Ecto neural progenitor cell (in vitro differentiated cells): Measurements from ENCODE around the gene NAA16.
"Not testable (repeated sequence)": the region's sequence is repeated elsewhere in the genome, so short reads cannot be mapped to it uniquely, and the experiment has no call there.

Experiments
- DNase-seq: peaks from one replicate; pipeline ENCODE4 v3.0.0-alpha.2; 2018; ENCODE audit warnings: low spot score

The NAA16 gene

GRCh38 chr13:41310963-41311405 lies at the start of gene NAA16:
Gene NAA16 (plus strand): TSS chr13:41311267. CDS start chr13:41311529, 262 bp downstream.
- DNase-seq: peak; percentile 97

- DNase-seq: peak; percentile 80
These were observed 47.7 kb upstream of the NAA16 start, which contains the start of gene MTRF1 for GRCh38 chr13:41263261-41263971. Gene MTRF1 (minus strand): TSS chr13:41263576. CDS start chr13:41260907, 2,669 bp downstream.

- no peak for DNase-seq
These were observed 44.0 kb upstream of the NAA16 start for GRCh38 chr13:41267106-41267505.

- DNase-seq: no peak
These were observed 42.3 kb upstream of the NAA16 start for GRCh38 chr13:41268764-41269163.

GRCh38 chr13:41271456-41272285 lies 39.4 kb upstream of the NAA16 start:
- no peak for DNase-seq

- DNase-seq: no peak
These were observed 37.1 kb upstream of the NAA16 start for GRCh38 chr13:41273831-41274441.

GRCh38 chr13:41274881-41275280 lies 36.2 kb upstream of the NAA16 start:
- no peak for DNase-seq

- DNase-seq: no peak
These were observed 34.2 kb upstream of the NAA16 start for GRCh38 chr13:41276824-41277223.

- DNase-seq: not testable (repeated sequence)
These were observed 31.9 kb upstream of the NAA16 start for GRCh38 chr13:41279156-41279555.

GRCh38 chr13:41282129-41282571 lies 28.9 kb upstream of the NAA16 start:
- DNase-seq: no peak

GRCh38 chr13:41284512-41285288 lies 26.4 kb upstream of the NAA16 start:
- no peak for DNase-seq

GRCh38 chr13:41286370-41286769 lies 24.7 kb upstream of the NAA16 start:
- no peak for DNase-seq

- DNase-seq: no peak
These were observed 21.6 kb upstream of the NAA16 start for GRCh38 chr13:41289463-41289881.

- DNase-seq: no peak
These were observed 19.8 kb upstream of the NAA16 start for GRCh38 chr13:41291246-41291645.

GRCh38 chr13:41293272-41293671 lies 17.8 kb upstream of the NAA16 start:
- no peak for DNase-seq

GRCh38 chr13:41294914-41295313 lies 16.2 kb upstream of the NAA16 start:
- no peak for DNase-seq

- DNase-seq: no peak
These were observed 15.1 kb upstream of the NAA16 start for GRCh38 chr13:41295973-41296372.

GRCh38 chr13:41296879-41297646 lies 14.0 kb upstream of the NAA16 start:
- DNase-seq: no peak

GRCh38 chr13:41299316-41300094 lies 11.6 kb upstream of the NAA16 start:
- no peak for DNase-seq

GRCh38 chr13:41302743-41303142 lies 8.3 kb upstream of the NAA16 start:
- DNase-seq: no peak
